ENCODE data around the gene PRXL2A.

DNA sequence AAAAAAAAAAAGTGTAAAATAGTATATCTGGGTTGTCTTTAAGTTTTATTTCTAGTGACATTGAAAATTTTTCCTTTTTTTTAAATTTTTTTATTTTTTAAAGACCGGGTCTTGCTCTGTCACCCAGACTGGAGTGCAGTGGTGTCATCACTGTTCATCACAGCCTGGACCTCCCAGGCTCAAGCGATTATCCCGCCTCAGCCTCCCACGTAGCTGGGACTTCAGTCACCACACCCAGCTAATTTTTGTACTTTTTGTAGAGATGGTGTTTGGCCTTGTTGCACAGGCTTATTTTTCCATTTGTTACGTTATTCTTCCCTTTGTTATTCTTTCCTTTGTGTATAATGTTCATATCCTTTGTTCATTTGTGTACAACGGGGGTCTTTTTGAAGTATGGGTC lies 75.9 kb downstream of the PRXL2A start:
- TF ChIP-seq POLR2AphosphoS5 (IDR thresholded peaks at IDR 0.05) (no peak), POLR2A (IDR thresholded peaks at IDR 0.05; ENCODE audit: low read depth) (no peak), EP300 (IDR thresholded peaks at IDR 0.05) (no peak)
- TF ChIP-seq, protein P1, sequence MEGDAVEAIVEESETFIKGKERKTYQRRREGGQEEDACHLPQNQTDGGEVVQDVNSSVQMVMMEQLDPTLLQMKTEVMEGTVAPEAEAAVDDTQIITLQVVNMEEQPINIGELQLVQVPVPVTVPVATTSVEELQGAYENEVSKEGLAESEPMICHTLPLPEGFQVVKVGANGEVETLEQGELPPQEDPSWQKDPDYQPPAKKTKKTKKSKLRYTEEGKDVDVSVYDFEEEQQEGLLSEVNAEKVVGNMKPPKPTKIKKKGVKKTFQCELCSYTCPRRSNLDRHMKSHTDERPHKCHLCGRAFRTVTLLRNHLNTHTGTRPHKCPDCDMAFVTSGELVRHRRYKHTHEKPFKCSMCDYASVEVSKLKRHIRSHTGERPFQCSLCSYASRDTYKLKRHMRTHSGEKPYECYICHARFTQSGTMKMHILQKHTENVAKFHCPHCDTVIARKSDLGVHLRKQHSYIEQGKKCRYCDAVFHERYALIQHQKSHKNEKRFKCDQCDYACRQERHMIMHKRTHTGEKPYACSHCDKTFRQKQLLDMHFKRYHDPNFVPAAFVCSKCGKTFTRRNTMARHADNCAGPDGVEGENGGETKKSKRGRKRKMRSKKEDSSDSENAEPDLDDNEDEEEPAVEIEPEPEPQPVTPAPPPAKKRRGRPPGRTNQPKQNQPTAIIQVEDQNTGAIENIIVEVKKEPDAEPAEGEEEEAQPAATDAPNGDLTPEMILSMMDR (IDR thresholded peaks at IDR 0.05), result no peak
